ENCODE measurements around the gene FOXS1. TPM values are rescaled to one million over a fixed set of nuclear protein-coding genes. Genes with fewer than 3 reads are reported as not detected.

FOXS1 gene
- total and polyA plus RNA-seq, 12 donors: 1.4 to 7.5 (median 2.9) TPM

DNA sequence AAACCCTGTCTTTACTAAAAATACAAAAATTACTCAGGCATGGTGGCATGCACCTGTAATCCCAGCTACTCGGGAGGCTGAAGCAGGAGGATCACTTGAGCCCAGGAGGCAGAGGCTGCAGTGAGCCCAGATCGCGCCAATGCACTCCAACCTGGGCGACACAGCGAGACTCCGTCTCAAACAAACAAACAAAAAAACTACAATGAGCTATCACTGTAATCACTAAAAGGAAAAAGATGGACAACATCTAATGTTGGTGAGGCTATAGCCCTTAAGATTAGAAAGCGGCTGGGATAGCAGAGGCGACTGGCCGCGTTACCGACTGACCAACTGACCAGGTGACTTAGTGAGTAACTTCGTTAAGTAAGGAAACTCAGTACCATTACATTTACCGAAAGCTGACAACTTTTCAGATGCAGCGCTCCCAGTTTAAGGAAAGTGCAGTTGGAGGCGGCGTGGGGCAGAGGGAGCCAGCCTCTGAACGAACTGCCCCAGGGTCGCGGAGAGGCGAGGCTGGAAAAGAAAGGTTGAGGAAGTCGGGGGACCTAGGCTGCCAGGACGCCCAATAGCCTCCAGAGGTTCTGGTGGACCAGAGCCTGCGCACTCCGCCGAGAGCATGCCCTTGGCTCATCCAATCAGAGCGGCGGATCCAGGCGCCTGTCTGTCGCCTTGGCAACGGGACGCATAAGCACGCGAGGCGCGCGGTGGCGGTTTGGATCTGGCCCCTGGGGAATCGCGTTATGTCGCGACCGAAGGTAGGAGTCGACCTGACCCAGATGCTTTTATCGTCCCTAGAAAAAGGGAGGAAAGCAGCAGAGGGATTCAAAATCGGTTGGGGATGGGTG is 34.0 kb upstream of the FOXS1 start:
- H3K36me3 ChIP-seq: no peaks in the 10 kb centered on the region
- ATAC-seq (peak; percentile 97 to 99 (median 99)), DNase-seq (peak; percentile 93 to 95)
- peak overlapping the region in 9 of 10 donors; percentile 12 to 71 (median 61) for H3K27ac ChIP-seq
- H3K4me3 ChIP-seq: peak overlapping the region; percentile 29 to 64 (median 58)
- peaks cover 0 to 11% (median 0%) of the 10 kb centered on the region in 11 donors for H3K9me3 ChIP-seq
- intact Hi-C loops (cut with DNase I): no loop called here
- TF ChIP-seq, protein P1, sequence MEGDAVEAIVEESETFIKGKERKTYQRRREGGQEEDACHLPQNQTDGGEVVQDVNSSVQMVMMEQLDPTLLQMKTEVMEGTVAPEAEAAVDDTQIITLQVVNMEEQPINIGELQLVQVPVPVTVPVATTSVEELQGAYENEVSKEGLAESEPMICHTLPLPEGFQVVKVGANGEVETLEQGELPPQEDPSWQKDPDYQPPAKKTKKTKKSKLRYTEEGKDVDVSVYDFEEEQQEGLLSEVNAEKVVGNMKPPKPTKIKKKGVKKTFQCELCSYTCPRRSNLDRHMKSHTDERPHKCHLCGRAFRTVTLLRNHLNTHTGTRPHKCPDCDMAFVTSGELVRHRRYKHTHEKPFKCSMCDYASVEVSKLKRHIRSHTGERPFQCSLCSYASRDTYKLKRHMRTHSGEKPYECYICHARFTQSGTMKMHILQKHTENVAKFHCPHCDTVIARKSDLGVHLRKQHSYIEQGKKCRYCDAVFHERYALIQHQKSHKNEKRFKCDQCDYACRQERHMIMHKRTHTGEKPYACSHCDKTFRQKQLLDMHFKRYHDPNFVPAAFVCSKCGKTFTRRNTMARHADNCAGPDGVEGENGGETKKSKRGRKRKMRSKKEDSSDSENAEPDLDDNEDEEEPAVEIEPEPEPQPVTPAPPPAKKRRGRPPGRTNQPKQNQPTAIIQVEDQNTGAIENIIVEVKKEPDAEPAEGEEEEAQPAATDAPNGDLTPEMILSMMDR (IDR thresholded peaks at IDR 0.05): peak in 3 of 9 donors; percentile 6 to 30 (median 20)
- H3K4me1 ChIP-seq: peaks cover 0 to 11% (median 0%) of the 10 kb centered on the region in 9 donors
- 5 to 9% methylated on average over 44 to 45 of the region's 45 CpGs for WGBS, 2 donors
- no peaks in the 10 kb centered on the region for H3K27me3 ChIP-seq

DNA sequence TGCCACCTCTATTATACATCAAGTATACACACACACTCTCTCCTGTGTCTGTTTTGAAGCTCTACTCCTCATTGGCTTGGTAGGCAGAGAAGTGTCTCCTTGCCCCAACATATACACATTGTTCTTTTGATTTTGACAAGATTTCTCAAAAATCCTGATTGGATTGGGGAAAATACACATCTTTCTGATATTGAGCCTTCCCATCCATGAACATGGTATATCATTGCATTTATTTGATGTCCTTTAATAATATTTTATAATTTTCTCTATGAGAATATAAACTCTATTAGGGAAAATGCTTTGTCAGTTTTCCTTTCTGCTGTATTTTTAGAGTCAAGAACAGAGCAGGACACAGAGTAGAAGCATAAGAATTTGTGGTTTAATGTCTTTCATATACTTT is 32.3 kb upstream of the FOXS1 start:
- peaks cover 0 to 11% (median 0%) of the 10 kb centered on the region in 9 donors for H3K4me1 ChIP-seq
- no peaks in the 10 kb centered on the region for H3K36me3 ChIP-seq
- H3K27me3 ChIP-seq: peaks cover 0 to 4% (median 0%) of the 10 kb centered on the region in 7 donors
- ATAC-seq: no peak
- no peak overlapping the region for H3K27ac ChIP-seq
- DNase-seq: no peak
- H3K9me3 ChIP-seq: peaks cover 0 to 11% (median 0%) of the 10 kb centered on the region in 11 donors
- no peak overlapping the region for H3K4me3 ChIP-seq
- TF ChIP-seq, protein P1 (IDR thresholded peaks at IDR 0.05): no peak
- intact Hi-C loops (cut with DNase I): no loop called here

DNA sequence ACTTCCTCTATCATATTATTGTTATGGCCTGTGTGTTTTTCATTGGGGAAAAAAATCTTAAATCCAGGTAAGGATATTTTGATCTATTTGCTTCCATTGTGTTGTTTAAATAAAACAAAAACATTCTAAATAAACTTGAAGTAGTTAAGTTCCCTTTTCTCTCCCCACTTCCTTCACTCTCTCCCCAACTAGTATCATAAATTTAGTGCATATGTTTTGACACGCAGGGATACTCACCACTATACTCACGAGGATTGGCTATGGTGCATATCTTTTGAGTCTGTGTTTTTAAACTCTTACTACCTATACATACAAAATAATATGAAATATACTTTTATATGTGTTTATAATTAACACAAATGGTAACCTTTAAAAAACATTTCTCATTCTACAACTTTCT is 30.3 kb upstream of the FOXS1 start:
- no peak for ATAC-seq
- intact Hi-C loops (cut with DNase I): no loop called here
- TF ChIP-seq, protein P1 (IDR thresholded peaks at IDR 0.05): no peak
- Histone ChIP-seq H3K36me3 (no peaks in the 10 kb centered on the region), H3K9me3 (peaks cover 0 to 11% (median 0%) of the 10 kb centered on the region in 11 donors), H3K4me1 (peaks cover 0 to 14% (median 5%) of the 10 kb centered on the region in 9 donors), H3K27ac (no peak overlapping the region), H3K27me3 (peaks cover 0 to 21% (median 0%) of the 10 kb centered on the region in 7 donors), H3K4me3 (no peak overlapping the region)
- no peak for DNase-seq
- WGBS, 2 donors: 80 to 84% methylated on average over 2 of the region's 2 CpGs

DNA sequence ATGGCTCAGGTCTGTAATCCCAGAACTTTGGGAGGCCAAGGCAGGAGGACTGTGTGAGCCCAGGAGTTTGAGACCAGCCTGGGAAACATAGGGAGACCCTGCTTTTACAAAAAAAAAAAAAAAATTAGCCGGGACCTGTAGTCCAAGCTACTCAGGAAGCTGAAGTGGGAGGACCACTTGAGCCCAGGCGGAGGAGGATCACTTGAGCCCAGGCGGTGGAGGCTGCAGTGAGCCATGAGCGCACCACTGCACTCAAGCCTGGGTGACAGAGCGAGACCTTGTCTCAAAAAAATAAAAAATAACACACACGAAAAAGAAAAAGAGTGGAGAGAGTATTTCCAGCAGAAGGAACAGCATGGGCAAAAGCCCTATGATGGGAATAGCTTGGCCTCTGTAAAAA is 27.0 kb upstream of the FOXS1 start:
- Histone ChIP-seq H3K4me1 (peaks cover 3 to 21% (median 13%) of the 10 kb centered on the region in 9 donors), H3K4me3 (no peak overlapping the region), H3K27ac (no peak overlapping the region), H3K27me3 (peaks cover 0 to 42% (median 0%) of the 10 kb centered on the region in 7 donors), H3K36me3 (no peaks in the 10 kb centered on the region), H3K9me3 (peaks cover 0 to 3% (median 0%) of the 10 kb centered on the region in 11 donors)
- TF ChIP-seq, protein P1 (IDR thresholded peaks at IDR 0.05): no peak
- ATAC-seq (no peak), DNase-seq (no peak)
- intact Hi-C loops (cut with DNase I): loop anchor here in 1 of 10 donors (2.0 kb wide), 1 partner anchor 26 kb away; no protein-coding TSS in a partner anchor
- WGBS, 2 donors: 82 to 88% methylated on average over 6 of the region's 6 CpGs
